GM23338 (cell line): ENCODE results near the gene GPR151. TPM values are rescaled to one million over a fixed set of nuclear protein-coding genes. Genes with fewer than 3 reads are reported as not detected.

Experiments used
- ATAC-seq: fragments of 200-7000 bp; cut with Tn5 transposase; 3 replicates; pipeline ENCODE4 v1.9.1; 2020
- DNase-seq: peaks from one replicate; pipeline ENCODE4 v3.0.0-alpha.2; 2015; ENCODE audit warnings: low spot score
- H2AFZ ChIP-seq: fragments of 200-600 bp; sonication (generic); 2 replicates; pipeline ENCODE4 v1.8.0; 2016; ENCODE audit warnings: antibody characterized with exemption, mild to moderate bottlenecking, moderate library complexity
- H3F3A ChIP-seq: fragments of 200-600 bp; sonication (generic); replicated peaks from 2 replicates; pipeline ENCODE4 v1.8.0; 2017; ENCODE audit warnings: antibody characterized with exemption, mixed run types, low read depth
- H3K27ac ChIP-seq: fragments of 200-600 bp; sonication (generic); 2 replicates; pipeline ENCODE4 v1.6.1; 2016; ENCODE audit warnings: low read depth
- H3K27me3 ChIP-seq: fragments of 200-600 bp; sonication (generic); 2 replicates; pipeline ENCODE4 v1.8.0; 2016; ENCODE audit warnings: mild to moderate bottlenecking, mixed run types, moderate library complexity; ENCODE audit not compliant: insufficient read depth
- H3K36me3 ChIP-seq: fragments of 200-600 bp; sonication (generic); 2 replicates; pipeline ENCODE4 v1.8.0; 2016; ENCODE audit warnings: mild to moderate bottlenecking; ENCODE audit not compliant: insufficient read depth
- H3K4me1 ChIP-seq: fragments of 200-600 bp; sonication (generic); 2 replicates; pipeline ENCODE4 v1.8.0; 2016; ENCODE audit warnings: mild to moderate bottlenecking, moderate library complexity; ENCODE audit not compliant: insufficient read depth
- H3K4me2 ChIP-seq: fragments of 200-600 bp; sonication (generic); 2 replicates; pipeline ENCODE4 v1.7.1; 2017; ENCODE audit warnings: mixed run types
- H3K4me3 ChIP-seq: fragments of 200-600 bp; sonication (generic); 2 replicates; pipeline ENCODE4 v1.6.1; 2016; ENCODE audit warnings: mixed run types
- H3K79me2 ChIP-seq: fragments of 200-600 bp; sonication (generic); replicated peaks from 2 replicates; pipeline ENCODE4 v1.8.0; 2017; ENCODE audit warnings: mild to moderate bottlenecking; ENCODE audit not compliant: insufficient read depth
- H3K9me2 ChIP-seq: fragments of 200-600 bp; sonication (generic); 2 replicates; pipeline ENCODE4 v1.8.0; 2017; ENCODE audit not compliant: insufficient read depth
- H4K20me1 ChIP-seq: fragments of 200-600 bp; sonication (generic); replicated peaks from 2 replicates; pipeline ENCODE4 v1.8.0; 2017; ENCODE audit warnings: mild to moderate bottlenecking; ENCODE audit not compliant: insufficient read depth
- H3K27ac Mint-ChIP-seq: 2 replicates; pipeline ENCODE4 v1.8.0; 2020; ENCODE audit warnings: inconsistent platforms, mild to moderate bottlenecking, moderate library complexity, mixed read lengths
- H3K27me3 Mint-ChIP-seq: 3 replicates; pipeline ENCODE4 v1.8.0; 2022; ENCODE audit warnings: low read depth, mild to moderate bottlenecking, moderate library complexity, mixed read lengths, inconsistent platforms; ENCODE audit not compliant: insufficient read depth, poor library complexity
- H3K36me3 Mint-ChIP-seq: 3 replicates; pipeline ENCODE4 v1.8.0; 2021; ENCODE audit warnings: low read depth, mild to moderate bottlenecking, inconsistent platforms, moderate library complexity, mixed read lengths
- H3K4me1 Mint-ChIP-seq: 3 replicates; pipeline ENCODE4 v1.8.0; 2020; ENCODE audit warnings: mild to moderate bottlenecking, inconsistent platforms, mixed read lengths
- H3K4me3 Mint-ChIP-seq: 3 replicates; pipeline ENCODE4 v1.8.0; 2021; ENCODE audit warnings: moderate library complexity, mild to moderate bottlenecking, inconsistent platforms, mixed read lengths
- H3K9me3 Mint-ChIP-seq: 3 replicates; pipeline ENCODE4 v1.8.0; 2020; ENCODE audit warnings: moderate library complexity, mild to moderate bottlenecking, inconsistent platforms, mixed read lengths
- CTCF ChIP-seq, 2 experiments: fragments of 200-600 bp in 1 of 2; sonication (generic) in 1 of 2; conservative IDR thresholded peaks; 2 replicates each; pipeline versions ENCODE4 v1.5.1 to v1.6.1; 2016 to 2017; ENCODE audit warnings: antibody characterized with exemption in 2 of 2, low read depth in 2 of 2, mild to moderate bottlenecking in 2 of 2, moderate library complexity in 1 of 2
- EZH2 ChIP-seq: fragments of 200-600 bp; sonication (generic); IDR thresholded peaks from one replicate; pipeline ENCODE4 v1.8.0; 2017; ENCODE audit warnings: antibody characterized with exemption, mild to moderate bottlenecking, low read depth; ENCODE audit not compliant: unreplicated experiment
- EZH2phosphoT487 ChIP-seq: fragments of 200-600 bp; sonication (generic); IDR thresholded peaks from one replicate; pipeline ENCODE4 v1.8.1; 2018; ENCODE audit warnings: antibody characterized with exemption; ENCODE audit not compliant: unreplicated experiment
- JUNB ChIP-seq: IDR thresholded peaks from one replicate; pipeline ENCODE4 v1.6.1; 2016; ENCODE audit warnings: antibody characterized with exemption; ENCODE audit not compliant: unreplicated experiment
- NANOG ChIP-seq: IDR thresholded peaks from 2 replicates; pipeline ENCODE4 v1.6.1; 2016; ENCODE audit warnings: antibody characterized with exemption, borderline replicate concordance
- POLR2AphosphoS5 ChIP-seq: IDR thresholded peaks from 2 replicates; pipeline ENCODE4 v1.6.1; 2016; ENCODE audit warnings: antibody characterized with exemption, low read depth
- REST ChIP-seq: IDR thresholded peaks from one replicate; pipeline ENCODE4 v1.6.1; 2018; ENCODE audit warnings: antibody characterized with exemption; ENCODE audit not compliant: unreplicated experiment
- STAT1 ChIP-seq: IDR thresholded peaks from one replicate; pipeline ENCODE4 v1.6.1; 2016; ENCODE audit warnings: antibody characterized with exemption; ENCODE audit not compliant: unreplicated experiment
- ZNF114 ChIP-seq: fragments of 250-450 bp; sonication (Bioruptor Pico); IDR thresholded peaks from 2 replicates; pipeline ENCODE4 v1.5.0; 2020; ENCODE audit warnings: mild to moderate bottlenecking, moderate library complexity
- ZNF462 ChIP-seq: fragments of 250-450 bp; sonication (Bioruptor Pico); IDR thresholded peaks from 2 replicates; pipeline ENCODE4 v1.5.0; 2020; ENCODE audit warnings: mild to moderate bottlenecking, moderate library complexity
- polyA plus RNA-seq: library from polyadenylated mRNA; unstranded; fragments of >200 nt; fragmentation: Nextera tagmentation; extraction: Ambion mirVana; gene quantifications from 2 replicates; pipeline ENCODE4 v1.2.1, GENCODE V29; 2016
- total RNA-seq: library from RNA; depleted of rRNA; stranded (reverse); fragments of >200 nt; shearing (Covaris generic); gene quantifications from 2 replicates; pipeline ENCODE4 v1.2.3, GENCODE V29; 2014

The GPR151 gene
- total and polyA plus RNA-seq, 2 experiments from 2014 or later, result not detected

GRCh38 chr5:146561711-146562110 lies 45.7 kb upstream of the GPR151 start:
- H3K9me2 ChIP-seq, result peaks cover 3% of the 10 kb centered on the region; the same call in 1 of the 2 replicates
- Mint-ChIP-seq H3K36me3 (peaks cover 6% of the 10 kb centered on the region; the same call in 2 of the 3 replicates), H3K27me3 (peaks cover 2% of the 10 kb centered on the region), H3K4me1 (peaks cover 16% of the 10 kb centered on the region), H3K27ac (no peak overlapping the region), H3K9me3 (peaks cover 9% of the 10 kb centered on the region; the same call in 2 of the 3 replicates), H3K4me3 (no peak overlapping the region)
- DNase-seq, result no peak
- H3K4me1 ChIP-seq, result peaks cover 12% of the 10 kb centered on the region
- H4K20me1 ChIP-seq, result no peaks in the 10 kb centered on the region
- no peak overlapping the region for H2AFZ ChIP-seq
- no peak overlapping the region for H3K4me2 ChIP-seq
- no peak overlapping the region for H3K4me3 ChIP-seq
- TF ChIP-seq POLR2AphosphoS5, result no peak
- TF ChIP-seq ZNF462 (CRISPR knock-in tag), result no peak
- no peak for TF ChIP-seq STAT1
- TF ChIP-seq EZH2phosphoT487, result no peak
- no peak for TF ChIP-seq ZNF114
- H3K27ac ChIP-seq, result no peak overlapping the region
- no peaks in the 10 kb centered on the region for H3K36me3 ChIP-seq
- no peak for ATAC-seq
- no peaks in the 10 kb centered on the region for H3K79me2 ChIP-seq
- H3F3A ChIP-seq, result no peaks in the 10 kb centered on the region
- H3K27me3 ChIP-seq, result no peaks in the 10 kb centered on the region

GRCh38 chr5:146560205-146560812 lies 44.3 kb upstream of the GPR151 start:
- peak overlapping the region; percentile 44 for H3K27ac Mint-ChIP-seq
- ATAC-seq (peak; percentile 86), DNase-seq (peak; percentile 70)
- TF ChIP-seq CTCF (conservative IDR thresholded peaks at IDR 0.05; ENCODE audit: low read depth in 2 of 2) (no peak), STAT1 (no peak), POLR2AphosphoS5 (no peak), NANOG (no peak), EZH2 (no peak), REST (no peak), EZH2phosphoT487 (no peak), JUNB (no peak)

More at GRCh38 chr5:146560205-146560812, 44.3 kb upstream of the GPR151 start:
- no peaks in the 10 kb centered on the region for H3K27me3 ChIP-seq
- H3K9me2 ChIP-seq, result peaks cover 3% of the 10 kb centered on the region; the same call in 1 of the 2 replicates
- peaks cover 13% of the 10 kb centered on the region for H3K4me1 Mint-ChIP-seq
- H3K79me2 ChIP-seq, result no peaks in the 10 kb centered on the region
- no peaks in the 10 kb centered on the region for H3F3A ChIP-seq
- H3K36me3 ChIP-seq, result no peaks in the 10 kb centered on the region
- H4K20me1 ChIP-seq, result no peaks in the 10 kb centered on the region
- H3K27ac ChIP-seq, result no peak overlapping the region
- H3K27me3 Mint-ChIP-seq, result peaks cover 4% of the 10 kb centered on the region
- H3K4me3 Mint-ChIP-seq, result no peak overlapping the region
- H3K9me3 Mint-ChIP-seq, result peaks cover 12% of the 10 kb centered on the region
- H3K36me3 Mint-ChIP-seq, result peaks cover 10% of the 10 kb centered on the region
- H3K4me3 ChIP-seq, result no peak overlapping the region
- no peak overlapping the region for H2AFZ ChIP-seq
- no peak overlapping the region for H3K4me2 ChIP-seq
- H3K4me1 ChIP-seq, result peaks cover 12% of the 10 kb centered on the region
